NB4 (cell line): ENCODE measurements around the gene DMRTC2.

Experiments
- CTCF ChIP-seq: IDR thresholded peaks from one replicate; pipeline ENCODE4 v1.5.1; 2012; ENCODE audit warnings: low read depth, low read length
- POLR2A ChIP-seq: IDR thresholded peaks from 2 replicates; pipeline ENCODE4 v1.6.1; 2011; ENCODE audit warnings: mild to moderate bottlenecking; ENCODE audit not compliant: insufficient read length; ENCODE audit errors: extremely low read depth

GRCh38 chr19:41843371-41843770 is 1.5 kb upstream of the DMRTC2 start:
- TF ChIP-seq POLR2A (no peak), CTCF (no peak)
